Measurements from ENCODE around the gene ATP8A2.
"Not testable (repeated sequence)": the region's sequence is repeated elsewhere in the genome, so short reads cannot be mapped to it uniquely, and the experiment has no call there.

ATP8A2 gene

DNA sequence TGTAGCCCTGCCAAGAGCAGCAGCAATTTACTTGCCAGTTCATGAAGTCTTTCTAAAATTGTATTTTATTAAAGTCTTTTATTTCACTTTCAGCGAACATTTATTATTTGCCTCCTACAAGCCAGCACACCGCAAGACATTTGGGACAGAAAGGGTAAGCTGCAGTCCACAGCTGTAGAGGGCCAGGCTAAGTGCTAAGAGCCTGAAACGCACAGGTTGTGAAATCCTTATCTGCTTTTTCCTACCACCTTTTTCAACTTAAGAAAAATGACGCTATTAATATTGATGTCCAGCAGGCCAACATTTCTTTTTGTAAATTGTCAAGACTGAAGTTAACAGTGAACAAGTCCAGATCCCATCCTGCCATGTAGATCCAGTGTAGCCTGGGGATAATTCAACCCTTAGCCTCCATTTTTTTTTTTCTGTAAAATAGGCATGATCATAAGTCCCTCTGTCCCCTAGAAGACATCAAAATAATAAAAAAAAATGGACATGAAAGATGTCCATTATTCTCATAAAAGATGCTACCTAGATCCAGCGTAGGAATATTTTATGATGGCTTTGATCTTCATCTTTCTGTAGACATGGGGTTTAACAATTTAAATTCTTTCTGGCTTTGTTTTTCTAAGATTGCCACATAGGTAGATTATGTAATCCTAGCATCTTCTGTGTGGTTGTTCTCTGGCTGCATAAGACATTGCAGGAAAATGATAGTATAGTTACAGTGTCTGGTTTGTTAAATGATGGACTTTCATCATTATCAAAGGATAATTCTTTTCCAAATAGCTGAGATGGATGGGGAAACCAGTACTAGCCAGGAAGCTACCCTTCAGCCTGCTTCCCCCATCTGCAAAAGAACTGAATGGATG is 551.7 kb downstream of the ATP8A2 start:
- DNase-seq (ENCODE audit: low read depth), result no peak

DNA sequence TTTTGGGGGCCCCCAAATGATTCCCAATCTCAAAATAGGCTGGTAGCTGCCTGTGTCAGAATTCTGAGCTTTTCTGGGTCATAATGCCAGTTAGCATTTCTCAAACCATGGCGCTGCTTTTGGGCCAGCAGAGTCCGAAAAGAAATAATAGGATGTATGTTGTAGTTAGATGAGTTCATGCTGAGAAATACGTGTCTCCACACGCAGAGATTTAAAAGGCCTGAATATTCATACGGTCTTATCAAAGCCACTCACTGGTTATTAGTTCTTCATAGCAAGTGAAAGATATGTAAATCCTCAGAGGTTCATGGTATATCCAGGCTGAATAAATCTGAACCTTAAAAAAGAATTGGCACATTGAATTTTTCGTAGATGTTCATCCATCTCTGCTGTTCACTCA is 555.6 kb downstream of the ATP8A2 start:
- no peak for DNase-seq (ENCODE audit: low read depth)

DNA sequence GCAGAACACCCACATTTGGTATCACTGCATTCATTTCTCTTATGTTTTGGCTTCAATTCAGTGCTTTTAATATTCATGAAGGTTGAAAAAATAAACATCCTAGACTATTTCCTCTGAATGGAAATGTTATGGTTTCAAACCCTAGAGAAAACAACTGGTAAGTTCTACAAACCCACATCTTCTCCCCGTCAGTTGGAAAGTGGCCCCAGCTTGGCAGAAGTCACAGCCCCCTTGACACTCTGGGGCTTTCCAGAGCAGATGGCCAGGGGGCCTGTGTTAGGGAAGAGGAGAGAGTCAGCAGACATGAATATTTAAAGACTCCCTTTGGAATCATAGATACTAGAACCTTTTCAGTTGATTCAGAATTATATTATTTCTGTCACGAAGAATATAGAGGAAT is 556.2 kb downstream of the ATP8A2 start:
- DNase-seq (ENCODE audit: low read depth), result no peak

GRCh38 chr13:25928941-25929505 is 557.2 kb downstream of the ATP8A2 start:
- no peak for DNase-seq (ENCODE audit: low read depth)

- no peak for DNase-seq (ENCODE audit: low read depth)
These were observed 558.0 kb downstream of the ATP8A2 start for GRCh38 chr13:25929816-25930215.

DNA sequence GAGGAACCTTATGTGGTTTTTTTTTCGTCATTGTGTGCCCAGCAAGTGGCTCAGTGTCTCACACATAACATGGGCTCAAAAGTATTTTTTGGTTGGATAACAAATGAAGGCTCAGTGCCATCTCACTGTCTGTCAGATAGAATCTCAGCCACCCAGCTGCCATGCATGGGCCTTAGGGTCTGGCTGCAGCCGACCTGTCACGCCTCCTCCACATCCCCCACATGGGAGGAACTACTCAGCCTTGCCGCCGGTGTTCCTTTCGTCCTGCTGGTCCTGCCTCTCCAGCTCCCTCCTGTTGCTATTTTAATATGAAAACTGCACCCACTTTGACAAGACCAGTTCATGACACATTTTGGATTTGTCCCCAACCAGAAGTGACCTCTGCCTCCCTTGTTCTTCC is 558.9 kb downstream of the ATP8A2 start:
- no peak for DNase-seq (ENCODE audit: low read depth)

- no peak for DNase-seq (ENCODE audit: low read depth)
These were observed 560.6 kb downstream of the ATP8A2 start for GRCh38 chr13:25932365-25932764.

- DNase-seq (ENCODE audit: low read depth), result no peak
These were observed 561.7 kb downstream of the ATP8A2 start for GRCh38 chr13:25933520-25933919.

- DNase-seq (ENCODE audit: low read depth), result no peak
These were observed 562.4 kb downstream of the ATP8A2 start for GRCh38 chr13:25934127-25934526.

DNA sequence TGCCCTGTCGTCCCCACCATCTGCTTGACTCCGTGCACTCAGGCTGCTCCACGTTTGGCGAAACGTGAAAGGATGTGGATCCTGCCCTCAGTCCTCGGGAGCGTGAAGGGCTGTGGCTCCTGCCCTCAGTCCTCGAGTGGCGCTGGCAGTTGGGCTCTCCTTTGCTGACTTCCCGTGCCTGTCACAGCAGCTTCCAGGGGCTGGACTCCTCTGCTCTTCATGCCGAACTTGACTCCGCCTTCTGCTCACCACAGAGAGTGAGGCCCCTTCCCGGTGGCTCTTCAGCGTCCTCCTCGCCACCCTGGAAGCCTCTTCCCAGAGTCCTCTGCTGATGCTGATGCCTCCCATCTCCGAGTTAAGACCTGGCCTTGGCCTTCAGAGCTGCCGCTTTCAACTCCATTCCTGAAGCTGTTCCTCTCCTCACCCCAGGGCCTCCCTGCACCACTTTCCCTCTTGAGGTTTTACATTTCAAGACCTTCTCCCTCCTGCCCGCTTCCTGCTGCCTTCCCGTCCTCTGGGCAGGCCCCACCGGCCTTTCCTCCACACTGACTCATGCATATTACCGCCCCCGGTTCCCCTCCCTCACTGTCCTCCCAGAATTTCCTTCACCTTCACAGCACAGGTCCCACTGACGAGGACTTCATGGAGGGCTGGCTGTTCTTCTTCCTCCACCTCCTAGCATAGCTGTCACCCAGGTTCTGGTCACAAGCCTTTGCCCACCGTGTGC is 568.4 kb downstream of the ATP8A2 start:
- no peak for DNase-seq (ENCODE audit: low read depth)

DNA sequence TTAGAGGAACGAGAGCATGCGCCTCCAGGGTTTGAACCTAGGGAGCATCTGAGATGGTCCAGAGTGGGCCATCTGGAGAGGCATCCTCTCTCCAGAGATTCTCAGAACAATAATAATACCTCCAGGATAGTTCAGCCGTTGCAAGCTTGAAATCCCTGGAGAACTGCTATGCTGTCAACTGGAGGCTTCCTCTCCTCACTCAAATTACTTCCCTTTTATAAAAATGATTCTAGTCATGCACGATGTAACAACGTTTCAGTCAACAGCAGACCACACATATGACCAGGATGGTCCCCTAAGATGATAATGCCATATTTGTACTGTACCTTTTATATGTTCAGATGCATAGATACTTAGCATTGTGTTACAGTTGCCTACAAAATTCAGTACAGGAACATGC is 571.3 kb downstream of the ATP8A2 start:
- DNase-seq (ENCODE audit: low read depth), result no peak

DNA sequence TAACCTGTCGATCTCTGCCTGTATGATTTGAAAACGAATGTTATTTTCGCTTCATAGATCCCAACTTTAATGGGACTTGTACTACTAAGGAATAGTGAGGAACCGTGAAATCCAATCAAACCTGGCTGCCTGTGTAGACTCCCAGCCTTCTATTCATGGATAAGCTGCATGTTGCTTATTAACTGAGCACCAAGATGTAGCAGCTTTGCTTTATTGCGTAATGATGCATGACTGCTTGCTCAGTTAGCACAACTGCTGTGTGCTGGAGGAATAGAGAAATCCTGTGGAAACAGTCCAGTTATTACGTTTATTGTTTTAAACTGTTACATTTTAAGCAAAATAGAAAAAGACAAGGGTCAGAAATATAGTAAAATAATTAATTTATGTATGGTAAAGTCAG is 571.9 kb downstream of the ATP8A2 start:
- DNase-seq (ENCODE audit: low read depth), result no peak

DNA sequence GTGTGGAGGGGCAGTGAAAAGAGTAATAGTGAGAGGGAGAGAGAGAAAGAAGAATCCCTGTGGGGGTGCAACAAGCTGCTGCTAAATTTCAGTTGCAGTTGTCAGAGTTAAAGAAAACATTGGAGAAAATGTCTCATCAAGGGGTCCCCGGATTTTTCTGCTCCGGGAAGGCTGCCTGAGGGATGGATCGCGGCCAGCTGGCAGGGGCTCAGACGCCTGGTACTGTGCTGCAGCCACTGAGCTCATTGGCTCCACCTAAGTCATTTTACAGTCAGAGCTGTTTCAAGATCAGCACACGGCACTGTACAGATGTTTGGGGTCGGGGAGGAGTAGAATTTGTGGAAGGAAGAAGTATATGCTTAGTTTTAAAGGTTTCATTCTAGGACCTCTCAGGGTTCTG is 573.8 kb downstream of the ATP8A2 start:
- no peak for DNase-seq (ENCODE audit: low read depth)

DNA sequence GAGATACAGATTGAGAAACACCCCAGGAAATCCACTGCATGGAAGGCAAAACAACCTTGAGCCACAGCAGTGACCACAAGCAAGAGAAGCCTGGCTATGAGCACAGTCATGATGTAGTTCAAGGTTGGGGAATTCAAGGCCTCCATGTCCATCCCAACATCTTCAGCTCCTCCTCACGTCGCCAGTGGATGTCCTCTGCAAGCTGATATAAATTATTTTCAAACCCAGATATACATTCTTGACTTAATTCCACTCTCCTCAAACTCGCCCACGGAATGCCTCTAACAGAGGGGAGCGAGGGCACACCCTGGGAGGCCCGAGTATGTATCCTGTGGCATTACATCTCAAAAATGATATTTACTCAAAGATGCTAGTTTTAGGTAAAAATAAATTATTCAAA is 574.5 kb downstream of the ATP8A2 start:
- DNase-seq (ENCODE audit: low read depth), result no peak

DNA sequence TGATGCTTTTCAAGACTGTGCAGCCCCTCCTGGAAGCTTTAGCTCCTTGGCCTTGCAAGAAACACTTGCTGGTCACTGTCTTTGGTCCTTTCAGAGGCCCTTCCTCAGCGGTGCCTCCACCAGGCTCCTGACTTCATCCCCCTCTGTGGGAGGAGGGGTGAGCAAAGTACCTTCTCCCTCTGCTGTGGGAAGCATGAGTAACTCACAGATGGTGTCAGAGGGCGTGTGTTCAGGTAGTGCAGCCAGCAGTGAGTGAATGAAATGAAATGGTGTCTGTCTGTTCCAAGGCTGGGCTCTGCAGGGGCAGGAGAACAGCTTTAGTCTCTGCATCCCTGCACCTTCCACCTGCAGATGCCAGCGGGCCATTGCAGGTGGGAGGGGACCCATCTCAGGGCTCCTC is 577.1 kb downstream of the ATP8A2 start:
- DNase-seq (ENCODE audit: low read depth), result no peak

DNA sequence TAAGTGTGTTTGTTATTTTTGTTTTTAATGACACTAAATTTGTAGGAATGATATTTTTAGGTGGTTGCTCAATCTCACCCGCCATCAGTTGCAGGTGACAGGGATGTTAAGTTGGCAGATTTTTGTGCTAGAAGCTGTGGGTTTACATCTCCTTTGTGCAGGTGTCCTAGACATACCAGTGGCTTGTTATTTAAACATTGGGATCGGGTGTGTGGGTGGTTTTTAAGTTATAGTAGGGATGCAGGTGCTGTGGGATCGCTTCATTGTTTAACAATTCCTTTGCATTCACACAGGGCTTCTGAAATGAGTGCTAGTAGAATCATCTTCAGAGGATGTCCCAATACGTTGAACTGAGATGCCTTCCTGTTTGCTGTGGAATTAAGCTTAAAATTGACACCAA is 580.1 kb downstream of the ATP8A2 start:
- DNase-seq (ENCODE audit: low read depth), result no peak

DNA sequence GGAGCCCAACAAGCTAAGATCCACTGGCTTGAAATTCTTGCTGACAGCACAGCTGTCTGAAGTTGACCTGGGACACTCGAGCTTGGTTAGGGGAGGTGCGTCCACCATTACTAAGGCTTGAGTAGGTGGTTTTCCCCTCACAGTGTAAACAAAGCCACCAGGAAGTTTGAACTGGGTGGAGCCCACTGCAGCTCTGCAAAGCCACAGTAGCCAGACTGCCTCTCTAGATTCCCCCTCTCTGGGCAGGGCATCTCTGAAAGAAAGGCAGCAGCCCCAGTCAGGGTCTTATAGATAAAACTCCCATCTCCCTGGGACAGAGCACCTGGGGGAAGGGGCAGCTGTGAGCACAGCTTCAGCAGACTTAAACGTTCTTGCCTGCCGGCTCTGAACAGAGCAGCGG is 582.3 kb downstream of the ATP8A2 start:
- DNase-seq (ENCODE audit: low read depth), result not testable (repeated sequence)

DNA sequence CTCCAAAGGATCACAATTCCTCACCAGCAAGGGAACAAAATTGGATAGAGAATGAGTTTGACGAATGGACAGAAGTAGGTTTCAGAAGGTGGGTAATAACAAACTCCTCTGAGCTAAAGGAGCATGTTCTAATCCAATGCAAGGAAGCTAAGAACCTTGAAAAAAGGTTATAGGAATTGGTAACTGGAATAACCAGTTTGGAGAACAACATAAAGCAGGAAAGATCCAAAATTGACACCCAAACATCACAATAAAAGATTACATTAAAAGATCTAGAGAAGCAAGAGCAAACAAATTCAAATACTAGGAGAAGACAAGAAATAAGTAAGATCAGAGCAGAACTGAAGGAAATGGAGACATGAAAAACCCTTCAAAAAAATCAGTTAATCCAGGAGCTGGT is 583.2 kb downstream of the ATP8A2 start:
- not testable (repeated sequence) for DNase-seq (ENCODE audit: low read depth)

GRCh38 chr13:25958986-25959385 is 587.2 kb downstream of the ATP8A2 start:
- DNase-seq (ENCODE audit: low read depth), result no peak

- DNase-seq (ENCODE audit: low read depth), result no peak
These were observed 589.5 kb downstream of the ATP8A2 start for GRCh38 chr13:25961294-25961693.

DNA sequence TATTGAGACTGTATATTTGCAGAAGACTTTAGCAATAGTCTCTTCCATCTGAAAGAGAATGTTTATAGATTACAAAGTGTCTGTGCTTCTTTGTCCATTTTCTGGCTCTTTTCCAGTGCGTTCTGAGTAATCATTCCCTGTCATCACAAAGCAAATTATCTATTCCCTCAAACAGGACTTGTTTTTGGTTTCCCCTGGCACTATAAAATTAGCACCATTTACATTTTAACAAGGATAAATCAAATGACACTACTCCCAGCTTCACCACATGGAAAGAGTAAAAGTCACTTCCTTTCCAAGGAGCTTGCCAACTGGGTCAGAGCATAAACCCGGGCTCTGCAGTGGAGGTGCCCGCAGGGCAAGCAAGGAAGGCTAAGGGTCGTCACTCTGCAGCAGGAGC is 591.9 kb downstream of the ATP8A2 start:
- no peak for DNase-seq (ENCODE audit: low read depth)

GRCh38 chr13:25965596-25965995 is 593.8 kb downstream of the ATP8A2 start:
- DNase-seq (ENCODE audit: low read depth), result no peak

GRCh38 chr13:25966086-25966485 is 594.3 kb downstream of the ATP8A2 start:
- no peak for DNase-seq (ENCODE audit: low read depth)
